ENCODE results near the gene SUSD2. TPM values are rescaled to one million over a fixed set of nuclear protein-coding genes. Genes with fewer than 3 reads are reported as not detected.

Gene SUSD2
- polyA plus RNA-seq, 1 experiment: 5.2 TPM

DNA sequence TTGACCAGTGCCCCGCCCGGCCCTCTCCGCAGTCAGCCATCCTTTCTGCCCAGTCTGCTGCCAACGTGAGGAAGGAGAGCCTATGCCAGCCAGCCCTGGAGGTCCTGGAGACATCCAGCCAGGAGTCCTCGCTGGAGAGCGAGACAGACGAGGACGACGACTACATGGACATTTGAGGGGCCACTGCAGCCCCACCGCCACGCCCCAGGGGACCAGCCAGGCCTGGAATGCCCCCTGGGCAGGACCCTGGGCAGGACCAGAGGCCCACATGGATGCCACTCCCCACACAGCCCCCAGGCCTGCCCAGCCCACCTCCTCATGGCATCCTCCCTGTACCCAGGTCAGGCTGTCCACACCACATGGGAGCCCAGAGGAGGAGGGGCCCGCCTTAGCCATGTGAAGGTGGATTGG is 3.3 kb upstream of the SUSD2 start:
- DNase-seq (ENCODE audit: low read depth): no peak
- ChIA-PET CTCF (interaction anchor here (1.3 to 5.8 kb wide), 4 partner anchors 12 to 91 kb away, joined by 3 to 49 read pairs (median 13); no protein-coding TSS in a partner anchor), POLR2A (no interaction called here)
- no peak overlapping the region for H3K4me3 ChIP-seq (ENCODE audit: low read depth, low read length)
- TF ChIP-seq CTCF (IDR thresholded peaks at IDR 0.05; ENCODE audit: insufficient read depth, low read depth, low read length): no peak
- no peaks in the 10 kb centered on the region for H3K27me3 ChIP-seq (ENCODE audit: control insufficient read depth, insufficient read depth, low read length)
- peaks cover 17% of the 10 kb centered on the region for H3K36me3 ChIP-seq (ENCODE audit: control insufficient read depth, insufficient read depth, low read length)

- POLR2A ChIA-PET: no interaction called here
- H3K4me3 ChIP-seq (ENCODE audit: low read depth, low read length): no peak overlapping the region
- TF ChIP-seq CTCF (IDR thresholded peaks at IDR 0.05; ENCODE audit: insufficient read depth, low read depth, low read length): peak; percentile 33
- CTCF ChIA-PET: interaction anchor here (1.2 to 5.8 kb wide), 5 partner anchors 11 to 92 kb away, joined by 3 to 49 read pairs (median 5); no protein-coding TSS in a partner anchor
- no peak for DNase-seq (ENCODE audit: low read depth)
- peaks cover 15% of the 10 kb centered on the region for H3K36me3 ChIP-seq (ENCODE audit: control insufficient read depth, insufficient read depth, low read length)
- no peaks in the 10 kb centered on the region for H3K27me3 ChIP-seq (ENCODE audit: control insufficient read depth, insufficient read depth, low read length)
Measured at GRCh38 chr22:24178502-24179440, 2.5 kb upstream of the SUSD2 start.

DNA sequence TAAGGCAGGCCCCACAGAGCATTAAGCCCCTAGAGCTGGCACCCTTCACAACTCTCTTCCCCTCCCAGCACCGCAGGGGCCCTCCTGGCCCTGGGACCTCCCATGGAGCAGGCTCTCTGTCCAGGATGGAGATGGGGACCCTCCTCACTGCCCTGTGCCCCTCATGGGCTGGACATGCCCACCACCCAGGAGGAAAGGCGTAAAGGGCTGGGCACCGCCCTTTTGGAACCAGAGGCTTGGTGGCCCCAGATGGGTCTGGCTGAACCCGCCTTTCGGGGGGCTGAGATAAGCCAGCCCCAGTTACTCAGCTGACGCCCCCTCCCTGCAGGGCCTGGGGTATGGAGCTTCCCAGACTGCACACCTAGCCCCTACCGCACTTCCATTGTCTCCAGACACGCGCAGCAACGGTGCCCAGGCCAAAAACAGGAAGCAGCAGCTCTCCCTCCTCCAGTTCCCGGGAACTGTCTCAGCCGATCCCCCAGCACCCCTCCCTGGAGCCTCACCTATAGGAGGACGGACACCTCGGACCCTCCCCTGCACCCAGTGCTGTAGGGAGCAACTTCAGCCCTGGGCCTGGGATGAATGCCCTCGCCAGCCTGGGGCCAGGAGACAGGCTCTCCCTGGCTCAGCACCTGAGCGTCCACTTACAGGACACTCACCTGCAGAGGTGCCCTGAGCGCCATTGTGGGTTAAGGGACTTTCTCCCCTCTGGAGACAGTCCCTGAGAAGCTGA is 1.6 kb upstream of the SUSD2 start:
- no peak for DNase-seq (ENCODE audit: low read depth)
- H3K27me3 ChIP-seq (ENCODE audit: control insufficient read depth, insufficient read depth, low read length): no peaks in the 10 kb centered on the region
- H3K36me3 ChIP-seq (ENCODE audit: control insufficient read depth, insufficient read depth, low read length): peaks cover 12% of the 10 kb centered on the region
- ChIA-PET CTCF (interaction anchor here (1.2 to 5.8 kb wide), 4 partner anchors 10 to 74 kb away, joined by 3 to 49 read pairs (median 12); no protein-coding TSS in a partner anchor), POLR2A (no interaction called here)
- H3K4me3 ChIP-seq (ENCODE audit: low read depth, low read length): no peak overlapping the region
- TF ChIP-seq CTCF (IDR thresholded peaks at IDR 0.05; ENCODE audit: insufficient read depth, low read depth, low read length): no peak

- ChIA-PET POLR2A (no interaction called here), CTCF (interaction anchor here (1.3 to 3.5 kb wide), 2 partner anchors 9 to 65 kb away, joined by 3 to 21 read pairs; no protein-coding TSS in a partner anchor)
- peaks cover 10% of the 10 kb centered on the region for H3K36me3 ChIP-seq (ENCODE audit: control insufficient read depth, insufficient read depth, low read length)
- H3K4me3 ChIP-seq (ENCODE audit: low read depth, low read length): no peak overlapping the region
- no peak for DNase-seq (ENCODE audit: low read depth)
- no peaks in the 10 kb centered on the region for H3K27me3 ChIP-seq (ENCODE audit: control insufficient read depth, insufficient read depth, low read length)
- TF ChIP-seq CTCF (IDR thresholded peaks at IDR 0.05; ENCODE audit: insufficient read depth, low read depth, low read length): no peak
Measured at GRCh38 chr22:24180316-24181087, 785 bp upstream of the SUSD2 start.

All from BJ (cell line).